Mesothelial cell of epicardium (in vitro differentiated cells): ENCODE measurements around the gene FAM219A. TPM values are rescaled to one million over a fixed set of nuclear protein-coding genes. Genes with fewer than 3 reads are reported as not detected.
A peak's percentile ranks its signal among the peaks of the same experiment; 100 is the strongest.

Source experiments
- DNase-seq, 2 experiments: peaks; one replicate each; pipeline ENCODE4 v3.0.0; 2021; ENCODE audit warnings: low spot score in 2 of 2; ENCODE audit not compliant: unreplicated experiment in 2 of 2
- H3K27ac Mint-ChIP-seq: 2 replicates; pipeline ENCODE4 v1.8.0; 2021; ENCODE audit warnings: mixed read lengths
- H3K27me3 Mint-ChIP-seq: 2 replicates; pipeline ENCODE4 v1.8.0; 2021; ENCODE audit warnings: low read depth, mixed read lengths
- H3K36me3 Mint-ChIP-seq: 2 replicates; pipeline ENCODE4 v1.8.0; 2021; ENCODE audit warnings: mixed read lengths
- H3K4me1 Mint-ChIP-seq: 2 replicates; pipeline ENCODE4 v1.8.0; 2021; ENCODE audit warnings: mixed read lengths
- H3K4me3 Mint-ChIP-seq: 2 replicates; pipeline ENCODE4 v1.8.0; 2021; ENCODE audit warnings: mild to moderate bottlenecking, moderate library complexity, mixed read lengths
- H3K9me3 Mint-ChIP-seq: 2 replicates; pipeline ENCODE4 v1.8.0; 2021; ENCODE audit warnings: mixed read lengths
- CTCF ChIP-seq: fragments of 200-600 bp; sonication (generic); IDR thresholded peaks from one replicate; pipeline ENCODE4 v1.5.0; 2021; ENCODE audit warnings: antibody characterized with exemption; ENCODE audit not compliant: unreplicated experiment
- total RNA-seq: library from RNA; stranded (reverse); gene quantifications from 3 replicates; pipeline ENCODE4 v1.2.1, GENCODE V29; 2021

Gene FAM219A
- total RNA-seq, 1 donor from 2014 or later: 16.9 TPM

GRCh38 chr9:34400275-34400674 lies 58.1 kb downstream of the FAM219A start:
- Mint-ChIP-seq H3K4me1 (no peaks in the 10 kb centered on the region), H3K27ac (no peak overlapping the region), H3K4me3 (no peak overlapping the region), H3K36me3 (peaks cover 4% of the 10 kb centered on the region), H3K9me3 (no peaks in the 10 kb centered on the region), H3K27me3 (no peaks in the 10 kb centered on the region)
- TF ChIP-seq CTCF: no peak
- DNase-seq: no peak

GRCh38 chr9:34399729-34400128 lies 58.6 kb downstream of the FAM219A start:
- no peak for TF ChIP-seq CTCF
- Mint-ChIP-seq H3K9me3 (no peaks in the 10 kb centered on the region), H3K4me1 (no peaks in the 10 kb centered on the region), H3K27ac (no peak overlapping the region), H3K4me3 (no peak overlapping the region), H3K36me3 (peaks cover 4% of the 10 kb centered on the region), H3K27me3 (no peaks in the 10 kb centered on the region)
- no peak for DNase-seq

- no peak overlapping the region for H3K27ac Mint-ChIP-seq
- no peak overlapping the region for H3K4me3 Mint-ChIP-seq
- no peak for DNase-seq
- H3K9me3 Mint-ChIP-seq: no peaks in the 10 kb centered on the region
- no peaks in the 10 kb centered on the region for H3K27me3 Mint-ChIP-seq
- no peak for TF ChIP-seq CTCF
- H3K4me1 Mint-ChIP-seq: no peaks in the 10 kb centered on the region
- H3K36me3 Mint-ChIP-seq: peaks cover 4% of the 10 kb centered on the region
Measured at GRCh38 chr9:34398875-34399274, 59.5 kb downstream of the FAM219A start.

- H3K27ac Mint-ChIP-seq: no peak overlapping the region
- H3K27me3 Mint-ChIP-seq: peaks cover 18% of the 10 kb centered on the region
- TF ChIP-seq CTCF: no peak
- peak in 1 of 2 experiments; percentile 9 for DNase-seq
- no peaks in the 10 kb centered on the region for H3K4me1 Mint-ChIP-seq
- peaks cover 3% of the 10 kb centered on the region for H3K36me3 Mint-ChIP-seq
- no peak overlapping the region for H3K4me3 Mint-ChIP-seq
- no peaks in the 10 kb centered on the region for H3K9me3 Mint-ChIP-seq
Measured at GRCh38 chr9:34396276-34397214, 61.8 kb downstream of the FAM219A start.

GRCh38 chr9:34392511-34392910 lies 65.9 kb downstream of the FAM219A start:
- no peaks in the 10 kb centered on the region for H3K9me3 Mint-ChIP-seq
- peaks cover 40% of the 10 kb centered on the region for H3K27me3 Mint-ChIP-seq
- TF ChIP-seq CTCF: no peak
- no peaks in the 10 kb centered on the region for H3K4me1 Mint-ChIP-seq
- H3K27ac Mint-ChIP-seq: no peak overlapping the region
- no peak for DNase-seq
- H3K4me3 Mint-ChIP-seq: no peak overlapping the region
- no peaks in the 10 kb centered on the region for H3K36me3 Mint-ChIP-seq
